Tibial nerve (tissue), 4 donors: ENCODE results near the gene ARIH2. TPM values are rescaled to one million over a fixed set of nuclear protein-coding genes. Genes with fewer than 3 reads are reported as not detected.

ENCODE experiments used
- DNase-seq, 2 donors: peaks; one replicate each; pipeline ENCODE4 v3.0.0-alpha.2; 2019; ENCODE audit warnings: low spot score in 2 of 2
- H3K27ac ChIP-seq, 4 donors: fragments of 200-600 bp; sonication (generic) in 3 of 4; one replicate each; pipeline ENCODE4 v1.5.1; 2017 to 2019; ENCODE audit warnings: mild to moderate bottlenecking in 1 of 4
- H3K27me3 ChIP-seq, 2 donors: fragments of 200-600 bp; sonication (generic) in 1 of 2; one replicate each; pipeline versions ENCODE4 v1.5.1 to v1.6.0; 2017 to 2019
- H3K36me3 ChIP-seq, 3 donors: fragments of 200-600 bp; sonication (generic); one replicate each; pipeline ENCODE4 v1.5.1; 2018 to 2019
- H3K4me1 ChIP-seq, 4 donors: fragments of 200-600 bp; sonication (generic) in 3 of 4; one replicate each; pipeline ENCODE4 v1.5.1; 2017 to 2019
- H3K4me3 ChIP-seq, 4 donors: fragments of 200-600 bp; sonication (generic) in 3 of 4; one replicate each; pipeline ENCODE4 v1.5.1; 2017 to 2019; ENCODE audit warnings: mild to moderate bottlenecking in 1 of 4, moderate library complexity in 1 of 4
- H3K9me3 ChIP-seq, 4 donors: fragments of 200-600 bp; sonication (generic) in 3 of 4; one replicate each; pipeline ENCODE4 v1.5.1; 2017 to 2019
- CTCF ChIP-seq, 5 experiments: fragments of 200-600 bp in 3 of 5; fragments of 450-650 bp in 2 of 5; sonication (generic) in 3 of 5; IDR thresholded peaks; one replicate each; pipeline ENCODE4 v1.5.1; 2016 to 2019; ENCODE audit warnings: antibody characterized with exemption in 5 of 5, mild to moderate bottlenecking in 3 of 5, moderate library complexity in 2 of 5
- EP300 ChIP-seq, 2 donors: sonication (generic); formaldehyde crosslinking; IDR thresholded peaks; one replicate each; pipeline ENCODE4 v1.6.1; 2017; ENCODE audit warnings: antibody characterized with exemption in 2 of 2, mild to moderate bottlenecking in 1 of 2
- POLR2A ChIP-seq, 2 donors: fragments of 450-650 bp; IDR thresholded peaks; one replicate each; pipeline ENCODE4 v1.6.1; 2017; ENCODE audit warnings: antibody characterized with exemption in 2 of 2, mild to moderate bottlenecking in 2 of 2, moderate library complexity in 2 of 2
- WGBS, 2 donors: methylation state at CpG; one replicate each; pipeline ENCODE4 v1.1.5; 2018; 5-methylcytosine and 5-hydroxymethylcytosine counted together
- total RNA-seq, 4 donors: library from RNA; depleted of rRNA; stranded (reverse); fragments of >200 nt; gene quantifications; one replicate each; pipeline ENCODE4 v1.1.0, GENCODE V29; 2016

ARIH2 gene
- total RNA-seq, 4 donors from 2014 or later: 68.8 to 115 (median 94.4) TPM

- no peak overlapping the region for H3K27ac ChIP-seq
- DNase-seq: no peak
- H3K27me3 ChIP-seq: no peaks in the 10 kb centered on the region
- no peaks in the 10 kb centered on the region for H3K9me3 ChIP-seq
- peaks cover 0 to 65% (median 0%) of the 10 kb centered on the region in 3 donors for H3K36me3 ChIP-seq
- no peaks in the 10 kb centered on the region for H3K4me1 ChIP-seq
- no peak overlapping the region for H3K4me3 ChIP-seq
- 78 to 92% methylated on average over 2 of the region's 2 CpGs for WGBS, 2 donors
- TF ChIP-seq POLR2A (IDR thresholded peaks at IDR 0.05) (no peak), CTCF (IDR thresholded peaks at IDR 0.05) (no peak), EP300 (IDR thresholded peaks at IDR 0.05) (no peak)
These were observed 43.7 kb downstream of the ARIH2 start for GRCh38 chr3:48962340-48962739.

GRCh38 chr3:48962939-48963338 lies 44.3 kb downstream of the ARIH2 start:
- DNase-seq: no peak
- Histone ChIP-seq H3K4me3 (no peak overlapping the region), H3K9me3 (no peaks in the 10 kb centered on the region), H3K36me3 (peaks cover 0 to 65% (median 0%) of the 10 kb centered on the region in 3 donors), H3K27me3 (no peaks in the 10 kb centered on the region), H3K4me1 (no peaks in the 10 kb centered on the region), H3K27ac (no peak overlapping the region)
- WGBS, 2 donors: 86 to 94% methylated on average over 4 of the region's 4 CpGs
- TF ChIP-seq CTCF (IDR thresholded peaks at IDR 0.05) (no peak), EP300 (IDR thresholded peaks at IDR 0.05) (no peak), POLR2A (IDR thresholded peaks at IDR 0.05) (no peak)

- Histone ChIP-seq H3K36me3 (peaks cover 0 to 65% (median 3%) of the 10 kb centered on the region in 3 donors), H3K27ac (no peak overlapping the region), H3K9me3 (no peaks in the 10 kb centered on the region), H3K27me3 (no peaks in the 10 kb centered on the region), H3K4me3 (no peak overlapping the region), H3K4me1 (no peaks in the 10 kb centered on the region)
- DNase-seq: no peak
- TF ChIP-seq POLR2A (IDR thresholded peaks at IDR 0.05): no peak
- TF ChIP-seq EP300 (IDR thresholded peaks at IDR 0.05): no peak
- no peak for TF ChIP-seq CTCF (IDR thresholded peaks at IDR 0.05)
- 78 to 85% methylated on average over 2 of the region's 2 CpGs for WGBS, 2 donors
These were observed 44.9 kb downstream of the ARIH2 start for GRCh38 chr3:48963591-48963990.

- 89 to 90% methylated on average over 3 of the region's 3 CpGs for WGBS, 2 donors
- H3K9me3 ChIP-seq: no peaks in the 10 kb centered on the region
- H3K4me3 ChIP-seq: no peak overlapping the region
- DNase-seq: no peak
- peaks cover 4 to 85% (median 22%) of the 10 kb centered on the region in 3 donors for H3K36me3 ChIP-seq
- H3K27me3 ChIP-seq: no peaks in the 10 kb centered on the region
- peak overlapping the region in 1 of 4 donors; percentile 32 for H3K27ac ChIP-seq
- H3K4me1 ChIP-seq: no peaks in the 10 kb centered on the region
- TF ChIP-seq POLR2A (IDR thresholded peaks at IDR 0.05): no peak
- TF ChIP-seq EP300 (IDR thresholded peaks at IDR 0.05): no peak
- no peak for TF ChIP-seq CTCF (IDR thresholded peaks at IDR 0.05)
These were observed 47.7 kb downstream of the ARIH2 start for GRCh38 chr3:48966367-48966766.

- no peak for TF ChIP-seq CTCF (IDR thresholded peaks at IDR 0.05)
- TF ChIP-seq EP300 (IDR thresholded peaks at IDR 0.05): peak in 1 of 2 donors; percentile 8
- no peak for DNase-seq
- Histone ChIP-seq H3K27ac (peak overlapping the region in 2 of 4 donors; percentile 32 to 41), H3K27me3 (no peaks in the 10 kb centered on the region), H3K4me1 (no peaks in the 10 kb centered on the region), H3K9me3 (no peaks in the 10 kb centered on the region), H3K36me3 (peaks cover 4 to 90% (median 28%) of the 10 kb centered on the region in 3 donors), H3K4me3 (no peak overlapping the region)
- 73 to 74% methylated on average over 7 of the region's 7 CpGs for WGBS, 2 donors
These were observed 48.3 kb downstream of the ARIH2 start for GRCh38 chr3:48966876-48967361.
